Activated T-helper 1 cell treated with anti-CD3 and anti-CD28 coated beads, Interleukin-12 subunit alpha, Interleukin-12 subunit beta, Interleukin-2, Interleukin-4 antibody, amounts not matched to agents 30 ng/mL and 10 ng/mL and 1 ng/mL, durations not matched to agents 14 hours and 24 hours and 36 hours (primary cell): ENCODE measurements around the gene NFATC2. TPM values are rescaled to one million over a fixed set of nuclear protein-coding genes. Genes with fewer than 3 reads are reported as not detected.

ENCODE experiments used
- DNase-seq: peaks from one replicate; pipeline ENCODE4 v3.0.0; 2021; ENCODE audit warnings: low spot score
- H3K27ac Mint-ChIP-seq: one replicate; pipeline ENCODE4 v1.8.0; 2021; ENCODE audit warnings: mild to moderate bottlenecking, mixed read lengths
- H3K27me3 Mint-ChIP-seq: one replicate; pipeline ENCODE4 v1.8.0; 2022; ENCODE audit warnings: mild to moderate bottlenecking, moderate library complexity, mixed read lengths; ENCODE audit not compliant: insufficient read depth
- H3K36me3 Mint-ChIP-seq: one replicate; pipeline ENCODE4 v1.8.0; 2021; ENCODE audit warnings: low read depth, mixed read lengths
- H3K4me1 Mint-ChIP-seq: one replicate; pipeline ENCODE4 v1.8.0; 2021; ENCODE audit warnings: low read depth, mixed read lengths
- H3K4me3 Mint-ChIP-seq: one replicate; pipeline ENCODE4 v1.8.0; 2021; ENCODE audit warnings: mild to moderate bottlenecking, moderate library complexity, mixed read lengths
- H3K9me3 Mint-ChIP-seq: one replicate; pipeline ENCODE4 v1.8.0; 2021; ENCODE audit warnings: mixed read lengths
- intact Hi-C: fragments of 100-400 bp; cut with micrococcal nuclease; formaldehyde crosslinking; loops from one replicate; pipeline ENCODE4 v1.15.1; 2024
- total RNA-seq: library from RNA; stranded (reverse); gene quantifications from 2 replicates; pipeline ENCODE4 v1.2.3, GENCODE V29; 2022

The NFATC2 gene
- total RNA-seq, 1 donor from 2014 or later: 84.0 TPM

DNA sequence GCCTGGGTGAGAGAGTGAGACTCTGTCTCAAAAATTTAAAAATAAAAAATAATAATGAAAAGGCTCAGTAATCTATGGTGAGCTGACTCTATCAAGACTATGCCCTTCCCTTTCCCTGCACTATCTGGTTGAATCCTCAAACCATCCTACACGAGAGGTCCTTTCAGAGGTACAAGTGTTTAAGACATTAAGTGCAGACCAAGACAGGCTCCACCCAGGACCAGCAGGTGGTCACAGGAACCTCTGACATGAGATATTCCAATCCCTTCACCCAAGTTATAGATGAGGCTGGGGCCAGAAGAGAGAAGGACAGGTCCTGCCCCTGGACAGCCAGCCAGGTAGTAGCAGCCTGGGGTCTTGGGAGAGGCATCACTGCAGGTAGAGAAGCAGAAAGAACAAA is 182.6 kb downstream of the NFATC2 start:
- no peak for DNase-seq
- Mint-ChIP-seq H3K4me1 (peaks cover 5% of the 10 kb centered on the region), H3K27ac (no peak overlapping the region), H3K36me3 (peaks cover 3% of the 10 kb centered on the region), H3K27me3 (no peaks in the 10 kb centered on the region), H3K9me3 (peaks cover 7% of the 10 kb centered on the region), H3K4me3 (no peak overlapping the region)
- intact Hi-C loops: no loop called here

- Mint-ChIP-seq H3K4me3 (no peak overlapping the region), H3K9me3 (peaks cover 7% of the 10 kb centered on the region), H3K4me1 (peaks cover 5% of the 10 kb centered on the region), H3K27ac (no peak overlapping the region), H3K36me3 (peaks cover 3% of the 10 kb centered on the region), H3K27me3 (no peaks in the 10 kb centered on the region)
- no peak for DNase-seq
- intact Hi-C loops: no loop called here
These were observed 183.1 kb downstream of the NFATC2 start for GRCh38 chr20:51359401-51359800.

DNA sequence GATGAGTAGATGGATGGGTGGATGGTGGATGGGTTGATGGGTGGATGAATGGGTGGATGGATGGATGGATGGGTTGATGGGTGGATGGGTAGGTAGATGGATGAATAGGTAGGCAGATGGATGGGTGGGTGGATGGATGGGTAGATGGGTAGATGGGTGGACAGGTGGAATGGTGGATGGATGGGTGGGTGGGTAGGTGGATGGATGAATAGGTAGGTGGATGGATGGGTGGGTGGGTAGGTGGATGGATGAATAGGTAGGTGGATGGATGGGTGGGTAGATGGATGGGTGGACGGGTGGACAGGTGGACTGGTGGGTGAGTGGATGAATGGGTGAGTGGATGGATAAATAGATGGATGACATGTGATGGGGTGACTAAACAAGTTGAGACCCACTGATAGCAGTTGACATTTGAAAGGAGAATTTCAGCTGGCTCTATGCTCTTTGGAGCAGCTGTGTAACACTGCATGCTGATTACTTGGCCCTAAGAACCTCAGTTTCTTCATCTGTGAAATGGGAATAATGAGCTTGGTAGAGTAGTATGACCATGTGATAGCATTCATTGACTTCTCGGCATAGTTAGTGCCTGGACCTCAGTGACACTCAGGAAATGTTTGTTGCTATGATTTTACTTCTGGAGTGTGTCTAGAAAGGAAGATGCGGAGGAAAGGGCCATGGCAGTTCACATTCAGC is 184.3 kb downstream of the NFATC2 start:
- DNase-seq: no peak
- Mint-ChIP-seq H3K9me3 (no peaks in the 10 kb centered on the region), H3K27ac (no peak overlapping the region), H3K4me3 (no peak overlapping the region), H3K4me1 (no peaks in the 10 kb centered on the region), H3K27me3 (no peaks in the 10 kb centered on the region), H3K36me3 (no peaks in the 10 kb centered on the region)
- intact Hi-C loops: no loop called here

GRCh38 chr20:51357543-51357942 is 185.0 kb downstream of the NFATC2 start:
- Mint-ChIP-seq H3K4me3 (no peak overlapping the region), H3K27me3 (no peaks in the 10 kb centered on the region), H3K36me3 (no peaks in the 10 kb centered on the region), H3K9me3 (no peaks in the 10 kb centered on the region), H3K27ac (no peak overlapping the region), H3K4me1 (no peaks in the 10 kb centered on the region)
- DNase-seq: no peak
- intact Hi-C loops: no loop called here

- Mint-ChIP-seq H3K4me1 (no peaks in the 10 kb centered on the region), H3K4me3 (no peak overlapping the region), H3K36me3 (no peaks in the 10 kb centered on the region), H3K27me3 (no peaks in the 10 kb centered on the region), H3K9me3 (no peaks in the 10 kb centered on the region), H3K27ac (no peak overlapping the region)
- DNase-seq: no peak
- intact Hi-C loops: no loop called here
These were observed 185.6 kb downstream of the NFATC2 start for GRCh38 chr20:51356871-51357270.

- Mint-ChIP-seq H3K9me3 (no peaks in the 10 kb centered on the region), H3K4me1 (no peaks in the 10 kb centered on the region), H3K27me3 (no peaks in the 10 kb centered on the region), H3K36me3 (no peaks in the 10 kb centered on the region), H3K27ac (no peak overlapping the region), H3K4me3 (no peak overlapping the region)
- intact Hi-C loops: no loop called here
- DNase-seq: no peak
These were observed 187.7 kb downstream of the NFATC2 start for GRCh38 chr20:51354769-51355319.

- no peaks in the 10 kb centered on the region for H3K9me3 Mint-ChIP-seq
- DNase-seq: no peak
- no peaks in the 10 kb centered on the region for H3K27me3 Mint-ChIP-seq
- H3K4me3 Mint-ChIP-seq: no peak overlapping the region
- H3K4me1 Mint-ChIP-seq: no peaks in the 10 kb centered on the region
- H3K36me3 Mint-ChIP-seq: no peaks in the 10 kb centered on the region
- H3K27ac Mint-ChIP-seq: no peak overlapping the region
- intact Hi-C loops: no loop called here
These were observed 188.2 kb downstream of the NFATC2 start for GRCh38 chr20:51354191-51354768.

GRCh38 chr20:51353491-51353890 is 189.0 kb downstream of the NFATC2 start:
- no peaks in the 10 kb centered on the region for H3K9me3 Mint-ChIP-seq
- H3K27ac Mint-ChIP-seq: no peak overlapping the region
- H3K27me3 Mint-ChIP-seq: no peaks in the 10 kb centered on the region
- H3K4me3 Mint-ChIP-seq: no peak overlapping the region
- H3K4me1 Mint-ChIP-seq: no peaks in the 10 kb centered on the region
- H3K36me3 Mint-ChIP-seq: no peaks in the 10 kb centered on the region
- DNase-seq: no peak
- intact Hi-C loops: no loop called here

- no peak for DNase-seq
- Mint-ChIP-seq H3K4me1 (no peaks in the 10 kb centered on the region), H3K27me3 (no peaks in the 10 kb centered on the region), H3K9me3 (no peaks in the 10 kb centered on the region), H3K36me3 (no peaks in the 10 kb centered on the region), H3K27ac (no peak overlapping the region), H3K4me3 (no peak overlapping the region)
- intact Hi-C loops: no loop called here
These were observed 189.7 kb downstream of the NFATC2 start for GRCh38 chr20:51352791-51353190.

GRCh38 chr20:51350941-51351631 is 191.4 kb downstream of the NFATC2 start:
- Mint-ChIP-seq H3K27ac (no peak overlapping the region), H3K4me3 (no peak overlapping the region), H3K27me3 (no peaks in the 10 kb centered on the region), H3K4me1 (no peaks in the 10 kb centered on the region), H3K9me3 (no peaks in the 10 kb centered on the region), H3K36me3 (no peaks in the 10 kb centered on the region)
- intact Hi-C loops: no loop called here
- DNase-seq: no peak

DNA sequence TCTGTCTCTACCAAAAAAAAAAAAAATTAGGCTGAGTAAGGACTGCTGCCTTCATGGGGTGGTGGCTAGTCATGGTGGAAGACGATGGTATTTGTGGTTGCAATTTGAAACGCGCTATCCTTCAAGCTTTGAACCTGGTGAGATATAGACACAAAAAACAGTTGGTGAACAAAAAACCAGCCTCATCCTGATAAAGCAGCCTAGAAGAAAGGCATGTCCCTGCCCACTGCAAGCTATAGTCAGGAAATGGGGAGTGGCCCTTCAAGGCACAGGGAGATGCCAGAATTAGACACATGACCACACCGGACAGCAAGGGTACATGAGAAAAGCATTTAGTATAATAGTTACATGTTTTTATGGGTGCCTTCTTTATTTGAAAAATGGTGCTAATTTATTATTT is 193.6 kb downstream of the NFATC2 start:
- no peak overlapping the region for H3K27ac Mint-ChIP-seq
- H3K4me3 Mint-ChIP-seq: no peak overlapping the region
- no peak for DNase-seq
- H3K27me3 Mint-ChIP-seq: no peaks in the 10 kb centered on the region
- intact Hi-C loops: no loop called here
- H3K4me1 Mint-ChIP-seq: no peaks in the 10 kb centered on the region
- H3K36me3 Mint-ChIP-seq: no peaks in the 10 kb centered on the region
- H3K9me3 Mint-ChIP-seq: peaks cover 1% of the 10 kb centered on the region

GRCh38 chr20:51347831-51348230 is 194.7 kb downstream of the NFATC2 start:
- intact Hi-C loops: no loop called here
- H3K36me3 Mint-ChIP-seq: no peaks in the 10 kb centered on the region
- no peaks in the 10 kb centered on the region for H3K27me3 Mint-ChIP-seq
- H3K4me1 Mint-ChIP-seq: no peaks in the 10 kb centered on the region
- H3K4me3 Mint-ChIP-seq: no peak overlapping the region
- H3K27ac Mint-ChIP-seq: no peak overlapping the region
- no peak for DNase-seq
- peaks cover 8% of the 10 kb centered on the region for H3K9me3 Mint-ChIP-seq
